Measurements from ENCODE around the gene LRPPRC. TPM values are rescaled to one million over a fixed set of nuclear protein-coding genes. Genes with fewer than 3 reads are reported as not detected.

The LRPPRC gene
- total and polyA plus RNA-seq, 10 of the 15 experiments (the other 5 are each of a cell fraction or from before 2014, with no cell fraction given), result 34.1 to 152 (median 97.0) TPM

DNA sequence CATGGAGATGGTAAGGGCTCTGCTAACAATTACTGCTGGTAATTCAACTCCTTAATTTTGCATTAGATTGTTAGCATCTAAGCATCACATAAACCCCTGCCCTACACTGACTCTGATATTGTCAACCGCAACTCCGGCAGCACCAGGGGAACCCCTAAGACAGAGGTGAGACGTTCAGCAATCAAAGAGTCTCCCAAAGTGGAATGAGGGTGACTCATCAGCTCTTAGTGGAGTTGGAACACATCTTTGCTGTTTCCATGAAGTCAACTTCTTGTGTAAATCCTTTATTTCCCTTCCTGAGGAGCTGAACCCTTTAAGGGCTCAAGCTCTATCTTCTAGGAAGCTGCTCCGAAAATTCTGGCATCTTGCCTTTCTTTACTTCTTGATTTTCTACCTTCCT is 104.9 kb downstream of the LRPPRC start (continued):
- TF ChIP-seq CEBPB (IDR thresholded peaks at IDR 0.05; ENCODE audit: borderline replicate concordance in 1 of 2, low read depth in 2 of 2, low read length in 2 of 2), result no peak

GRCh38 chr2:43889416-43889815 is 106.4 kb downstream of the LRPPRC start:
- no TSS peak for BruUV-seq (replicated peaks)
- no peaks in the 10 kb centered on the region for H3K9me3 ChIP-seq (replicated peaks; ENCODE audit: control insufficient read depth, insufficient read depth, low read length)
- ChIA-PET CTCF (no interaction called here), RAD21 (ENCODE audit: unreplicated experiment) (no interaction called here), SMC1A (ENCODE audit: uncharacterized antibody, unreplicated experiment) (no interaction called here), POLR2A (interaction anchor here (0.7 kb wide), 1 partner anchor 37 kb away, joined by 5 read pairs; no protein-coding TSS in a partner anchor)
- no peak for TF ChIP-seq EED (IDR thresholded peaks at IDR 0.05; ENCODE audit: low read depth)
- no peak overlapping the region for H3K9ac ChIP-seq (ENCODE audit: control insufficient read depth, insufficient read depth, low read length)
- H3K4me3 ChIP-seq, result no peak overlapping the region
- no peaks in the 10 kb centered on the region for H3K79me2 ChIP-seq (ENCODE audit: control insufficient read depth, insufficient read depth, low read length)
- H2AFZ ChIP-seq (ENCODE audit: control insufficient read depth, low read depth, low read length), result no peak overlapping the region
- no peak overlapping the region for H3K4me2 ChIP-seq (ENCODE audit: control insufficient read depth, insufficient read depth)
- intact Hi-C loops (cut with micrococcal nuclease; ENCODE audit: unreplicated experiment), result no loop called here
- H3K4me1 ChIP-seq (ENCODE audit: control insufficient read depth, insufficient read depth, low read length), result 0 out of 2 replicates have a peak, but pooled peaks cover 2% of the 10 kb centered on the region
- H4K20me1 ChIP-seq (ENCODE audit: control insufficient read depth, insufficient read depth), result no peaks in the 10 kb centered on the region
- peaks cover 9 to 46% of the 10 kb centered on the region in 2 experiments for H3K36me3 ChIP-seq (ENCODE audit: control insufficient read depth in 2 of 2, insufficient read depth in 2 of 2, low read length in 1 of 2)
- no peak for DNase-seq (ENCODE audit: low read depth, low spot score)
- FAIRE-seq, result no peak
- in situ Hi-C loops (cut with MboI), result no loop called here
- WGBS (ENCODE audit: insufficient coverage, insufficient replicate concordance, low lambda C conversion rate, missing lambda C conversion rate), result 100% methylated on average over 4 of the region's 4 CpGs
- ATAC-seq, result no peak
- no peaks in the 10 kb centered on the region for H3K27me3 ChIP-seq (replicated peaks in 1 of 2; ENCODE audit: control insufficient read depth in 2 of 2, insufficient read depth in 2 of 2, low read length in 1 of 2)
- no peak overlapping the region for H3K27ac ChIP-seq (ENCODE audit: control insufficient read depth, insufficient read depth)

GRCh38 chr2:43887176-43887575 is 108.6 kb downstream of the LRPPRC start:
- H3K36me3 ChIP-seq (ENCODE audit: control insufficient read depth in 2 of 2, insufficient read depth in 2 of 2, low read length in 1 of 2), result peaks cover 9 to 39% of the 10 kb centered on the region in 2 experiments
- no peak overlapping the region for H2AFZ ChIP-seq (ENCODE audit: control insufficient read depth, low read depth, low read length)
- FAIRE-seq (no peak), ATAC-seq (no peak), DNase-seq (ENCODE audit: low read depth, low spot score) (no peak)
- H3K27me3 ChIP-seq (replicated peaks in 1 of 2; ENCODE audit: control insufficient read depth in 2 of 2, insufficient read depth in 2 of 2, low read length in 1 of 2), result no peaks in the 10 kb centered on the region
- H3K9ac ChIP-seq (ENCODE audit: control insufficient read depth, insufficient read depth, low read length), result no peak overlapping the region
- no peaks in the 10 kb centered on the region for H4K20me1 ChIP-seq (ENCODE audit: control insufficient read depth, insufficient read depth)
- POLR2A ChIA-PET, result no interaction called here
- RAD21 ChIA-PET (ENCODE audit: unreplicated experiment), result interaction anchor here (0.6 kb wide), 1 partner anchor 1031 kb away, joined by 3 read pairs; no protein-coding TSS in a partner anchor
- intact Hi-C loops (cut with micrococcal nuclease; ENCODE audit: unreplicated experiment) (no loop called here), in situ Hi-C loops (cut with MboI) (no loop called here)
- H3K27ac ChIP-seq (ENCODE audit: control insufficient read depth, insufficient read depth), result no peak overlapping the region
- H3K4me2 ChIP-seq (ENCODE audit: control insufficient read depth, insufficient read depth), result no peak overlapping the region
- no TSS peak for BruUV-seq (replicated peaks)
- no peaks in the 10 kb centered on the region for H3K79me2 ChIP-seq (ENCODE audit: control insufficient read depth, insufficient read depth, low read length)
- no peak overlapping the region for H3K4me3 ChIP-seq
- CTCF ChIA-PET, result interaction anchor here (0.7 kb wide), 1 partner anchor 10 kb away, joined by 3 read pairs; no protein-coding TSS in a partner anchor
- no peaks in the 10 kb centered on the region for H3K9me3 ChIP-seq (replicated peaks; ENCODE audit: control insufficient read depth, insufficient read depth, low read length)
- SMC1A ChIA-PET (ENCODE audit: uncharacterized antibody, unreplicated experiment), result no interaction called here
- 0 out of 2 replicates have a peak, but pooled peaks cover 2% of the 10 kb centered on the region for H3K4me1 ChIP-seq (ENCODE audit: control insufficient read depth, insufficient read depth, low read length)
- WGBS (ENCODE audit: insufficient coverage, insufficient replicate concordance, low lambda C conversion rate, missing lambda C conversion rate), result 99% methylated on average over 7 of the region's 7 CpGs
- TF ChIP-seq PRDM15 (CRISPR knock-in tag; IDR thresholded peaks at IDR 0.05) (no peak), ZSCAN29 (IDR thresholded peaks at IDR 0.05) (no peak)
